ENCODE results near the gene MMP2. TPM values are rescaled to one million over a fixed set of nuclear protein-coding genes. Genes with fewer than 3 reads are reported as not detected.

The MMP2 gene
- total RNA-seq, 2 donors from 2014 or later = 249 to 351 TPM

DNA sequence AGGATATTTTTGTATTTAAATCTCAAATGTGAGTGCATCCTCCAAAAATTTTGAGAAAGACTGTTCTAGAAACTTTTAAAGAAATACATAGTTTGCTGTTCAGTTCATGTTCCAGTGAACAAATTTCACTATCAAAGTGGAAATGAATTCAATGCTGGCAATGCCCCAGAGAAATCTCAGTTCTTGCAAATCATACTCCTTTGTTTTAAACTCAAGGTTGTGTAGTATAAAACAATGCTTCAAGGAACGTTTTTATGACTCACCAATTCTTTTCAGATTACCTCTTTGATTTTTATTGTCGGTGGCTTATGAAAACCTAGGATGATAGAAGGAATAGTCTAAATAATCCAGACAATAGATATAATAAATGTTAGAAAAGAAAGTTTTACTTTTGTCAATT is 47.4 kb downstream of the MMP2 start:
- H3K36me3 ChIP-seq = no peaks in the 10 kb centered on the region
- H3K4me1 ChIP-seq (ENCODE audit: control insufficient read depth in 1 of 2, low read depth in 2 of 2) = no peaks in the 10 kb centered on the region
- H3K27ac ChIP-seq = no peak overlapping the region
- DNase-seq (ENCODE audit: low spot score) = no peak
- TF ChIP-seq, protein P1, sequence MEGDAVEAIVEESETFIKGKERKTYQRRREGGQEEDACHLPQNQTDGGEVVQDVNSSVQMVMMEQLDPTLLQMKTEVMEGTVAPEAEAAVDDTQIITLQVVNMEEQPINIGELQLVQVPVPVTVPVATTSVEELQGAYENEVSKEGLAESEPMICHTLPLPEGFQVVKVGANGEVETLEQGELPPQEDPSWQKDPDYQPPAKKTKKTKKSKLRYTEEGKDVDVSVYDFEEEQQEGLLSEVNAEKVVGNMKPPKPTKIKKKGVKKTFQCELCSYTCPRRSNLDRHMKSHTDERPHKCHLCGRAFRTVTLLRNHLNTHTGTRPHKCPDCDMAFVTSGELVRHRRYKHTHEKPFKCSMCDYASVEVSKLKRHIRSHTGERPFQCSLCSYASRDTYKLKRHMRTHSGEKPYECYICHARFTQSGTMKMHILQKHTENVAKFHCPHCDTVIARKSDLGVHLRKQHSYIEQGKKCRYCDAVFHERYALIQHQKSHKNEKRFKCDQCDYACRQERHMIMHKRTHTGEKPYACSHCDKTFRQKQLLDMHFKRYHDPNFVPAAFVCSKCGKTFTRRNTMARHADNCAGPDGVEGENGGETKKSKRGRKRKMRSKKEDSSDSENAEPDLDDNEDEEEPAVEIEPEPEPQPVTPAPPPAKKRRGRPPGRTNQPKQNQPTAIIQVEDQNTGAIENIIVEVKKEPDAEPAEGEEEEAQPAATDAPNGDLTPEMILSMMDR (IDR thresholded peaks at IDR 0.05) = no peak
- no peak overlapping the region for H3K4me3 ChIP-seq
- H3K27me3 ChIP-seq (replicated peaks; ENCODE audit: insufficient read depth) = no peaks in the 10 kb centered on the region
- ATAC-seq (ENCODE audit: insufficient number of reproducible peaks, low FRiP score, low read depth) = no peak
- no peaks in the 10 kb centered on the region for H3K9me3 ChIP-seq

DNA sequence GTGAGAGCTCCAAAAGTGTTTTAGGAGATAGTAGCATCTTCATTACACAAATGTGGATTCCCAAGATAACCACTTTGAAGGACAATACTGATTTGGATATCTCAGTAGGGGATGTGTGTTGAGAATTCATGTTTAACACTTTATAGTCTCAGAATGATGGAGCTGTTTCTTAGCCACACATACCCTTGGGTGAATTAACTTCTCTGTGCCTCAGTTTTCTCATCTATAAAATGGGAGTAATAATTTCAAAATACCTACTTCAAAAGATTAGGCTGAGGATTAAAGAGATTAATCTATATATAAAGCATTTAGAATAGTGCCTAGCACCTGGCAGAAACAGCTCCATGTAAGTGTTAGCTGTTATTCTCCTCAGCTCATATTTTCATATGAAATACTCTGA is 48.9 kb downstream of the MMP2 start:
- TF ChIP-seq, protein P1 (IDR thresholded peaks at IDR 0.05) = no peak
- no peaks in the 10 kb centered on the region for H3K4me1 ChIP-seq (ENCODE audit: control insufficient read depth in 1 of 2, low read depth in 2 of 2)
- no peak for ATAC-seq (ENCODE audit: insufficient number of reproducible peaks, low FRiP score, low read depth)
- H3K4me3 ChIP-seq = no peak overlapping the region
- H3K36me3 ChIP-seq = no peaks in the 10 kb centered on the region
- DNase-seq (ENCODE audit: low spot score) = no peak
- H3K27me3 ChIP-seq (replicated peaks; ENCODE audit: insufficient read depth) = no peaks in the 10 kb centered on the region
- no peaks in the 10 kb centered on the region for H3K9me3 ChIP-seq
- no peak overlapping the region for H3K27ac ChIP-seq

DNA sequence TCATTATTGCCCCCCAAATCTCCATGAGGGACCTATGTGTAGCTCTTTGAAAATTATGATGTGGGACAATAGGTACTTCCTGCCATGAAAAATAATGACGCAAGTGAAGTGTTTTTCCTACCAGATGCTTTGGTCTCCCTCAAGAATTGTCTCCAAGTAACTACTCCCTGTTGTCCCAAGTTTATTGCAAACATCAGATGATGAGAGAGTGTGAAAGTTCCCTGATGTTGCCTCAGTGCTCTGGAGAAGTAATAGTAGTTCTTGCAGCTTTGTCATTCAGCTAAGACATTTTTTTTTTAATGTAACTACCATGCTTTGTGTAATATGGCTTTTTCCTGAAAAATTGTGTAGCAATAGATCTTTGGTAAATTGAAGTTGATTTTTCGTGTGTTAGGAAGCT is 50.0 kb downstream of the MMP2 start:
- TF ChIP-seq, protein P1 (IDR thresholded peaks at IDR 0.05) = no peak
- no peaks in the 10 kb centered on the region for H3K4me1 ChIP-seq (ENCODE audit: control insufficient read depth in 1 of 2, low read depth in 2 of 2)
- no peaks in the 10 kb centered on the region for H3K27me3 ChIP-seq (replicated peaks; ENCODE audit: insufficient read depth)
- ATAC-seq (ENCODE audit: insufficient number of reproducible peaks, low FRiP score, low read depth) = no peak
- no peak overlapping the region for H3K4me3 ChIP-seq
- no peaks in the 10 kb centered on the region for H3K9me3 ChIP-seq
- no peaks in the 10 kb centered on the region for H3K36me3 ChIP-seq
- DNase-seq (ENCODE audit: low spot score) = no peak
- H3K27ac ChIP-seq = no peak overlapping the region

DNA sequence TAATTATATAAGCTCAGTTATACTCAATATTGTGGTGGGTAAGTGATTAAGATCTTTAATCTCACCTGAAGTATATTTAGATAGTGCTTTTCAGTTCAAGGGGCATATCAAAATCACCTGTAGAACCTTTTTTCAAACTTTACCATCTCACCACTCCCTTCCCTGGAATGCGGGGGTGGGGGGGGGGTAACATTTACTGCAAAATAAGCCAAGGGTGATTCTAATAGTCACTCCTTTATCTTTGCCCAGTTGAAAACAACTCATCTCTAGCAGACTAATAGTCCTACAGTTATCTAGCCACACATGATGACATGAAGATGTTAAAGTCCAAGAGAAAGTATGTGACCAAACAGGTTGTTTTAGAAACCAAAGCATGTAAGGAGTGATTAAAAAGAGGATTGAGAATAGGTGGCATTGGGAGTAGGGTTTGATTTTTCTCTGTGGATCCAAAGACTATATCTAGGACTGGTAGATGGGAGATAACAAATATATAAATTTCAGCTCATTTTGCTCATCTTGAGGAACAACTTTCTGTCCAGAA is 51.4 kb downstream of the MMP2 start:
- H3K4me1 ChIP-seq (ENCODE audit: control insufficient read depth in 1 of 2, low read depth in 2 of 2) = peaks cover 2 to 9% of the 10 kb centered on the region in 2 donors
- H3K27ac ChIP-seq = no peak overlapping the region
- ATAC-seq (ENCODE audit: insufficient number of reproducible peaks, low FRiP score, low read depth) = no peak
- H3K27me3 ChIP-seq (replicated peaks; ENCODE audit: insufficient read depth) = no peaks in the 10 kb centered on the region
- no peak for DNase-seq (ENCODE audit: low spot score)
- H3K36me3 ChIP-seq = no peaks in the 10 kb centered on the region
- H3K9me3 ChIP-seq = no peaks in the 10 kb centered on the region
- TF ChIP-seq, protein P1 (IDR thresholded peaks at IDR 0.05) = no peak
- H3K4me3 ChIP-seq = no peak overlapping the region

DNA sequence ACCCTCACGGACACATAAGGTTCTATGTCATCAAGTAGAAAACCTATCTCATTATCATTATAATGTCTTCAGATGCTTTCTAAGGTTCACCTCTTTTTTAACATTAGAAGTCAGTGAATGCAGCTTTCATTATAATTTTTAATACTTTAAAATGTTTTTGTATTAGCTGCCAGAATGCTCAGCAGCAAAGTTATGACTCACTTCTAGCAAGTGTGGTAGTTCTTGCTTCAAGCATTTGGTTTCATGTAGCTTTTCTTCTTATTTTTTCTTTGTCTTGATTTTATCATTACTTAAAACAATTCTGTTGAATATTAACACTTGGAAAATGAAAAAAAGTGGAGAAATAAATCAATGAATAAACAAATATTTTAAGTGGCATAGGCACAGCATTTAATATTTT is 53.2 kb downstream of the MMP2 start:
- no peak overlapping the region for H3K4me3 ChIP-seq
- no peak for ATAC-seq (ENCODE audit: insufficient number of reproducible peaks, low FRiP score, low read depth)
- H3K36me3 ChIP-seq = no peaks in the 10 kb centered on the region

More for the DNA sequence above, 53.2 kb downstream of the MMP2 start:
- DNase-seq (ENCODE audit: low spot score) = no peak
- Histone ChIP-seq H3K4me1 (ENCODE audit: control insufficient read depth in 1 of 2, low read depth in 2 of 2) (peaks cover 10 to 14% of the 10 kb centered on the region in 2 donors), H3K27me3 (replicated peaks; ENCODE audit: insufficient read depth) (no peaks in the 10 kb centered on the region), H3K27ac (no peak overlapping the region), H3K9me3 (no peaks in the 10 kb centered on the region)
- TF ChIP-seq, protein P1 (IDR thresholded peaks at IDR 0.05) = no peak

All from thoracic aorta (tissue), 2 donors.